SK-N-DZ (cell line): Measurements from ENCODE around the gene PES1.
"Not testable (repeated sequence)": the region's sequence is repeated elsewhere in the genome, so short reads cannot be mapped to it uniquely, and the experiment has no call there.

ENCODE experiments used
- DNase-seq: peaks from one replicate; pipeline ENCODE4 v3.0.0-alpha.2; 2015; ENCODE audit warnings: low spot score

PES1 gene

DNA sequence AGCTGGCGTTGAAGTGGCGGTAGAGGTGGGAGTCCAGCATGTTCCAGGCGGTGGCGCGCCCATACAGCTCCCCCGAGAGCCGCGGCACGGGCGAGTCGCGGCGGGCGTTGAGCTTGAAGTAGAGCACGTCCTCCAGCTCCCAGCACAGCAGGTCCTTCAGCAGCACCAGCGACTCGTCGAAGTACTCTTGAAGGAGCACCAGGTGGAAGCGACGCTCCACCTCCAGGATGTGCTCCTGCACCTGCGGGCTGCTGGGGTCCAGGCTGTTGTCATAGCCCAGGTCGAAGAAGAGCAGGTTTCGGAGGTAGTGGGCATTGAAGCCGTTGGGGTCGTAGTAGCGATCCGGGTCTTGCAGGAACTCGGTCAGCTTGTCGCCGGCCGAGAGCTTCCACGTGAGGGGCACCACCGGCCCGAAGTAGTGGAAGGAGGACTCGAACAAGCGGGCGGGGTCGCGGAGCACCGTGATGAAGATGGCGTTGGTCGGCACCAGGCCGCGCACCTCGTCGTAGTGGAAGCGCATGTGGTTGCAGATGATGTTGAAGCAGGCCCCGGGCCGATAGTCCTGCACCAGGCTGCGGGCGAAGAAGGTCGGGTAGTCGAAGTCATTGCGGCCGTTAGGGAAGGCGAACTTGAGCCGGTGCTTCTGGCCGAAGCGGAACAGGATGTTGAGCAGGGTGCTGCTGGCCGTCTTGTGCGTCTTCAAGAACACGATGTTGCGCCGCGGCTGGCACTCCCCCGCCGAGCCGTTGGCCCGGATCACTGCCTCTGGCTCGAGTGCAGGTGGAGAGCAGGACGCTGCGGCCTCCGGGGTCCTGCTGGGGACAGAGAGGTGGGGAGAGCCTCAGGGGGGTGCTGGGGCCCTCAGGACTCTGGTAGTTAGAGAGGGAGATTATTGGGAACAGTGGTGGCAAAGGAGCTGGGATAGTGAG, 36.2 kb downstream of the PES1 start:
- no peak for DNase-seq

- DNase-seq, result no peak
These were observed 37.7 kb downstream of the PES1 start for GRCh38 chr22:30553971-30554370.

- DNase-seq, result no peak
These were observed 39.0 kb downstream of the PES1 start for GRCh38 chr22:30552719-30553118.

DNA sequence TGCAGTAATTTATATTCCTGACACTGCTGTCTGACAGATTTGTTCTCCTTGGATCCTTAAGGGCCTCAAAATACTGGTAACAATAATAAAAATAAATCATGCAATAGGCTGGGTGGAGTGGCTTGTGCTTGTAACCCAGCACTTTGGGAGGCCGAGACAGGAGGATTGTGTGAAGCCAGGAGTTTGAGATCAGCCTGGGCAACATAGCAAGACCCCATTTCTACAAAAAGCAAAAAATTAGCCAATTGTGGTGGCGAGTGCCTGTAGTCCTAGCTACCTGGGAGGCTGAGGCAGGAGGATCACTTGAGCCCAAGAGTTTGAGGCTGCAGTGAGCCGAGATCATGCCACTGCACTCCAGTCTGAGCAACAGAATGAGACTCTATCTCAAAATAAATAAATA, 39.9 kb downstream of the PES1 start:
- DNase-seq, result not testable (repeated sequence)

DNA sequence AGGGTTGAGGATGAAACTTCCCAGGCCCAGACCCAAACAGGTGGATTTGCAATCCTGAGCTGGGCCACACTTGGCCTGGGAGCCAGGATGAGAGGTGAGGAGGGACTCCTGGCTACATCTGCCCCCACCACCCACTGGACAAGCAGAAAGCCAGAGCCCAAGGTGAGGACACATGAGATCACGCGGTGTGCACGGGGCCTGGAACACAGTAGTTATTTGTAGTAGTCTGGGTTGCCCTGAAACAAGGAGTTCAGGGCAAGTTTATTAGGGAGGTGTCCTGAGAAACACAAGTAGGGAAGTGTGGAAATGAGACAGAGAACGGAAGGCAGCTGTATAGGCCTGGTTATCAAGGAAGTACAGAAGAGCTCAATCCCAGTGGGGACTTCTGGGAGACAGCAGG, 44.5 kb downstream of the PES1 start:
- no peak for DNase-seq

DNA sequence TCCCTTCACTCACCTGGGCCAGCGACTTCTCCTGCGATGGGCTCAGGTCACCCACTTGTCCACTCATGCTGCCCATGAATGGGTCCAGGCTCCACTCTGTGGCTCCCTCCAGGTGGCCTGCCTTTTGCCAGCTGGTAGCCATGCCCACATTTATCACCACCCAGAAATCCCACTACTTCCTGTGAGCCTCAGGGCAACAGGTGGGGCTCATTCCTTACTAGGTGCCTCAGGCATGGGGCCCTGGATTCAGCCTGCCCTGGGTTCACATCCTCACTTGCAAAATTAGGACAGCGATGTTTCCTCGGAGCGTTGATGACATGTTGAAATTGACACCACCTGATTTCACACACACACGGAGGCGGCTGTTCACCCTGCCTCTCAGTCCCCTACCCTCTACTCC, 45.1 kb downstream of the PES1 start, which contains the start of gene SEC14L6:
Gene SEC14L6 (minus strand): TSS at position 126 of the 400 bp plus-strand sequence. CDS start 59 bp downstream, at position 67.
- DNase-seq, result no peak

DNA sequence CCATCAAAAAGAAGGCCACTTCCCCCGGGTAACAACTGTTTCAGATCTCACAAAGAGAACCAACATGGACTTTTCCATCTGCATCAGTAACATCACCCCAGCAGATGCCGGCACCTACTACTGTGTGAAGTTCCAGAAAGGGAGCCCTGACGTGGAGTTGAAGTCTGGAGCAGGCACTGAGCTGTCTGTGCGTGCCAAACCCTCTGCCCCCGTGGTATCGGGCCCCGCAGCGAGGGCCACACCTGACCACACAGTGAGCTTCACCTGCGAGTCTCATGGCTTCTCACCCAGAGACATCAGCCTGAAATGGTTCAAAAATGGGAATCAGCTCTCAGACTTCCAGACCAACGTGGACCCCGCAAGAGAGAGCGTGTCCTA, 48.9 kb downstream of the PES1 start:
- no peak for DNase-seq

DNA sequence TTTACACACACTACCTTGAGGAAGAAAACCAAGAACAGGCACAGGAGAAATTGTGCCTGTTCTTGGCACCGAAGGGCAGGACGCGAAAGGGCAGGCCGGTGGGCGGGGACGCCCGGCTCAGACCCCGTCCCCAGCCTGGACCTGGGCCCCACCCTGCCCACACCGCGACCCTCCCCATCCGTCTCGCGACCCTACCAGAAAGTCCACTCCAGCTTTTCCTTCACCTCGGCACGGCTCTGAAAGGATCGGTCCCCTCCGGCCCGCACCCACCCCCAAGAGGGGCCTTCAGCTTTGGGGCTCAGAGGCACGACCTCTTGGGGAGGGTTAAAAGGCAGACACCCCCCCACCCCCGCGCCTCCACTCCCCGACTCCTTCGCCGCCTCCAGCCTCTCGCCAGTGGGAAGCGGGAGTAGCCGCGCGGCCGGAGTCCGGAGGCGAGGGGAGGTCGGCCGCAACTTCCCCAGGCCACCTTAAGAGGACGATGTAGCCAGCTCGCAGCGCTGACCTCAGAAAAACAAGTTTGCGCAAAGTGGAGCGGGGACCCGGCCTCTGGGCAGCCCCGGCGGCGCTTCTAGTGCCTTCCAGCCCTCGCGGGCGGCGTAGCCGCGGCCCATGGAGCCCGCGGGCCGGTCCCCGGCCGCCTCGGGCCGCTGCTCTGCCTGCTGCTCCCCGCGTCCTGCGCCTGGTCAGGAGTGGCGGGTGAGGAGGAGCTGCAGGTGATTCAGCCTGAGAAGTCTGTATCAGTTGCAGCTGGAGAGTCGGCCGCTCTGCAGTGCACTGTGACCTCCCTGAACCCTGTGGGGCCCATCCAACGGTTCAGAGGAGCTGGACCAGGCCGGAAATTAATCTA, 49.5 kb downstream of the PES1 start:
- no peak for DNase-seq

GRCh38 chr22:30541511-30541910, 50.2 kb downstream of the PES1 start:
- DNase-seq, result not testable (repeated sequence)

DNA sequence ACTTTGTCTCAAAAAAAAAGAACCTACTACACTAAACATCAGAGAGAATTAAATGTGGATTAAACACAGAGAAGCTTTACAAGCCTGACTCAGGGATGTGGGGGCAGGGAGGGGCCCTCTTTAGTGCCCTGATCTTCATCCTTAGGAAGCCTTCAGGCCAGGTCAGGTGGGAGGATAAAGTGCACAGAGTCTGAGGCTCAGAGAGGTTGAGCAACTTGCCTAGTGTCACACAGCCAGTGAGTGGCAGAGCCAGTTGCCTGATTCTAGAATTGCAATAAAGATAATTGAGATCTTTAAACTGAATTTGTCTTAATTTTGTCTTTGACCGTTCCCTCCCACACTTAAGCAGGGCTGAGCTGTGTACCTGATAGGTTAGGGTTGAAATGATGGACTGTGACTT, 52.3 kb downstream of the PES1 start:
- DNase-seq, result no peak

DNA sequence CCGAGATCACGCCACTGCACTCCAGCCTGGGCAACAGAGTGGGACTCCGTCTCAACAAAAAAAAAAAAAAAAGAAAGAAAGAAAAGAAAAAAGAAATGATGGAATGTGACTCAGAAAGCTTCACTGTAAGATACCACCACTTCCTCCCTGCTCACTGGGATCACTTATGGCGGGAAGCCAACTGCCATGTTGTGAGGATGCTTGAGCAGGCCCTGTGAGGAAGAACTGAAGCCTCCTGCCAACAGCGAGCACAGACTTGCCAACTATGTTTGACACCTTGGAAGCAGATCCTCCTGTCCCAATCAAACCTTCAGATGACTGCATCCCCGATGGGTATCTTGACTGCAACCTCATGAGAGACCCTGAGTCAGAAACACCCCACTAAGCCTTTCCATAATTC, 53.4 kb downstream of the PES1 start:
- no peak for DNase-seq

DNA sequence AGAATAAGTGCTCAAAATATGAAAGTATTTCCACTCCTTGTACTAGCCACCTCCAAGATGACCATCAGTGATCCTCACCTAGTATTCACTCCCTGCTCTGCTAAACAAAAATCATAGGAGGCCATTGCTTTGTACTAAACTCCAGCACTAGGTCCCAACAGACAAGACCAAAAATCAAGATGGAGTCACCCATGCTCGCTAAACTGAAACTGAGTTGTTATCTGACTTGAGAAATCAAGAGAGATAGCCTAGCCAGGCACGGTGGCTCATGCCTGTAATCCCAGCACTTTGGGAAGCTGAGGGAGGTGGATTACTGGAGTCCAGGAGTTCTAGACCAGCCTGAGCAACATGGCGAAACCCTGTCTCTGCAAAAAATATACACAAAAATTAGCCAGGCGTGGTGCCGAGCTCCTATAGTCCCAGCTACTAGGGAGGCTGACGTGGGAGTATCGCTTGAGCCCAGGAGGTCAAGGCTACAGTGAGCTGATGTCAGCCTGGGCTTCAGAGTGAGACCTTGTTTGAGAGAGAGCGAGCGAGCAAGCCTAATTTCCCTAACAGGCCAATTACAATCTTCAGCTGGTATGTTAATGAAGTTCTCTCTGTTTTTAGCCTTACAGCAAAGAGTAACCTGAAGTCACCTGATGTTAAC, 54.5 kb downstream of the PES1 start:
- no peak for DNase-seq

DNA sequence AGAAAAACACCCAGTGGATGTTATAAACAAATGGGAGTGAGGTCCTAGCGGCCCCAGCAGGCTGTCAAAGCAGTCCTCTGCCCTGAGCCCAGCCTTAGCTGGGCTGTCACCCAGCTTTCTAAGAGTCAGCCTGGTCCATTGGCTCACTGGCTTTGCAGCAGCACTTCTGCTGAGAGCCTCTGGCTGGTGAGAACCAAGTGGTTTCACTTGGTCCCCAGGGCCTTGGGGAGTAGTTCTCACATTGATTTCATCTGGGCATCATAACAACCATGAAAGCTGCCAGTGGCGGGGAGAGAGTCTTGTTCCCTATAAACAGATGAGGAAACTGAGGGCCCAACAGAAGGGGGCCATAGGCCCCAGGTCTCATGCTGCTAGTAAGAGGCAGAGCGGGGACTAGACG, 56.5 kb downstream of the PES1 start:
- DNase-seq, result no peak

DNA sequence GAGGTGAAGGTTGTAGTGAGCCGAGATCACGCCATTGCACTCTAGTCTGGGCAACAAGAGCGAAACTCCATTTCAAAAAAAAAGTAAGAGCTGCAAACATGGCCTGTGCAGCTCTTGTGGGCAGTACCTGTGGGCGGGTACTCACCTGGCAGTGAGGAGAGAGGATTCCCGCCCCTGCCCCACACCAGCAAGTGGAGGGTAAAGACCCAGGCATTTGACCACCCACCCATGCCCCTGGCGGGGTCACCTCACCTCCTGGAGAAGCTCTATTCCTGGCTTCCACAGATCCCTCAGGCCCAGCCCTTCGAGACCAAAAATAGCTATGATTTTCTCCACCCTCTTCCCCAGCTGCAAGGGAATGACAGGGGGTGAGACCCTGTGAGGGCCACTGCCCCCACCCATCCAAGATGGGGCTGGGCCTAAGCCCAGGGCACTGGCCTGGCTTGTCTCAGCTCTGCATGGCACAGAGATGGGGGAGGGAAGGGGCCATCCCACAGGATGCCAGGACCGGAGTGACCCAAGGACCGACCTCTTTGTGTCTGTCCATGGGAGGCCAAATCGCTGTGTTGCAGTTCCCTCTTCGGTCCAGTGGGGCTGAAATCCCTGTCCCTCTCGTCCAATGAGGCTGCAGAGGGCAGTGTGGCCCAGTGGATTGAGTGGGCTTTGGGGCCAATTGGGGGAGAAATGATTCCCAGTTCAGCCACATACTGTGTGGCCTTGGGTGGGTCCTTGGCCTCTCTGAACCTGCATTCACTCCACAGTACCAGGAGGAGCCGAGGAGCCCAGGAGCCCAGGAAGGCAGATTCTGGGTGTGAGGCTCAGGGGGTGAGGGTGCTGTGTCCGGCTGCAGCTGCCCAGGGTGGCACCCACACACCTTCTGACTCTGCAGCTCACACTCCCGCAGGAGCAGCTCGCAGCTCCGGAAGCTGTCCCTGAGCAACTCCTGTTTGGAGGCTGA, 59.8 kb downstream of the PES1 start:
- no peak for DNase-seq

DNA sequence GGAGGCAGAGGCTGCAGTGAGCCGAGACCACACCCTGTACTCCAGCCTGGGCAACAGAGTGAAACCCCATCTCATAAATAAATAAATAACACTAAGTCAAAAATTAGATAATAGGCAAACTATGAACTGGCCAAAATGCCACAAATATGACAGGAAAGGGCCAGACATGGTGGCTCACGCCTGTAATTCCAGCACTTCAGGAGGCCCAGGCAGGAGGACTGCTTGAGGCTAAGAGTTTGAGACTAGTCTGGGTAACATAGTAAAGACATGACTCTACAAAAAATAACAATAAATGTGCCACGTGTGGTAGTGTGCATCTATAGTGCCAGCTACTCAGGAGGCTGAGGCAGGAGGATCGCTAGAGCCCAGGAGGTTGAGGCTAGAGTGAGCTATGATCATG, 65.1 kb downstream of the PES1 start:
- DNase-seq, result no peak
